ENCODE measurements around the gene PIGP. TPM values are rescaled to one million over a fixed set of nuclear protein-coding genes. Genes with fewer than 3 reads are reported as not detected.

PIGP gene
- total RNA-seq, 4 donors from 2014 or later = 21.8 to 31.8 (median 25.5) TPM

GRCh38 chr21:37047079-37047478 lies 25.8 kb downstream of the PIGP start:
- Histone ChIP-seq H3K36me3 (no peaks in the 10 kb centered on the region), H3K27me3 (no peaks in the 10 kb centered on the region), H3K9me3 (no peaks in the 10 kb centered on the region), H3K4me1 (no peaks in the 10 kb centered on the region), H3K27ac (no peak overlapping the region), H3K4me3 (no peak overlapping the region)
- no peak for DNase-seq
- ATAC-seq = no peak
- in situ Hi-C loops (cut with MboI; ENCODE audit: low sequenced_read_pairs in 4 of 4) = no loop called here
- intact Hi-C loops (cut with DNase I; ENCODE audit: low total_unique reads) = no loop called here
- TF ChIP-seq CTCF (IDR thresholded peaks at IDR 0.05 in 4 of 5, conservative IDR thresholded peaks at IDR 0.05 in 1 of 5) = no peak
- TF ChIP-seq POLR2A (IDR thresholded peaks at IDR 0.05) = no peak

GRCh38 chr21:37045556-37045955 lies 27.3 kb downstream of the PIGP start:
- intact Hi-C loops (cut with DNase I; ENCODE audit: low total_unique reads) (no loop called here), in situ Hi-C loops (cut with MboI; ENCODE audit: low sequenced_read_pairs in 4 of 4) (no loop called here)
- ATAC-seq (no peak), DNase-seq (no peak)
- Histone ChIP-seq H3K27ac (no peak overlapping the region), H3K4me3 (no peak overlapping the region), H3K9me3 (no peaks in the 10 kb centered on the region), H3K4me1 (no peaks in the 10 kb centered on the region), H3K36me3 (no peaks in the 10 kb centered on the region), H3K27me3 (no peaks in the 10 kb centered on the region)
- TF ChIP-seq POLR2A (IDR thresholded peaks at IDR 0.05) (no peak), CTCF (IDR thresholded peaks at IDR 0.05 in 4 of 5, conservative IDR thresholded peaks at IDR 0.05 in 1 of 5) (no peak)

GRCh38 chr21:37045149-37045548 lies 27.7 kb downstream of the PIGP start:
- Histone ChIP-seq H3K27me3 (no peaks in the 10 kb centered on the region), H3K9me3 (no peaks in the 10 kb centered on the region), H3K27ac (no peak overlapping the region), H3K4me1 (no peaks in the 10 kb centered on the region), H3K4me3 (no peak overlapping the region), H3K36me3 (no peaks in the 10 kb centered on the region)
- ATAC-seq (no peak), DNase-seq (no peak)
- intact Hi-C loops (cut with DNase I; ENCODE audit: low total_unique reads) (no loop called here), in situ Hi-C loops (cut with MboI; ENCODE audit: low sequenced_read_pairs in 4 of 4) (no loop called here)
- TF ChIP-seq POLR2A (IDR thresholded peaks at IDR 0.05) (no peak), CTCF (IDR thresholded peaks at IDR 0.05 in 4 of 5, conservative IDR thresholded peaks at IDR 0.05 in 1 of 5) (no peak)

GRCh38 chr21:37044643-37045042 lies 28.2 kb downstream of the PIGP start:
- ATAC-seq = no peak
- in situ Hi-C loops (cut with MboI; ENCODE audit: low sequenced_read_pairs in 4 of 4) (no loop called here), intact Hi-C loops (cut with DNase I; ENCODE audit: low total_unique reads) (no loop called here)
- no peak for TF ChIP-seq CTCF (IDR thresholded peaks at IDR 0.05 in 4 of 5, conservative IDR thresholded peaks at IDR 0.05 in 1 of 5)
- TF ChIP-seq POLR2A (IDR thresholded peaks at IDR 0.05) = no peak
- Histone ChIP-seq H3K9me3 (no peaks in the 10 kb centered on the region), H3K27me3 (no peaks in the 10 kb centered on the region), H3K4me3 (no peak overlapping the region), H3K27ac (no peak overlapping the region), H3K4me1 (no peaks in the 10 kb centered on the region), H3K36me3 (no peaks in the 10 kb centered on the region)
- no peak for DNase-seq

- no peak for TF ChIP-seq POLR2A (IDR thresholded peaks at IDR 0.05)
- Histone ChIP-seq H3K9me3 (no peaks in the 10 kb centered on the region), H3K4me3 (no peak overlapping the region), H3K36me3 (no peaks in the 10 kb centered on the region), H3K27me3 (no peaks in the 10 kb centered on the region), H3K27ac (no peak overlapping the region), H3K4me1 (no peaks in the 10 kb centered on the region)
- in situ Hi-C loops (cut with MboI; ENCODE audit: low sequenced_read_pairs in 4 of 4) = no loop called here
- intact Hi-C loops (cut with DNase I; ENCODE audit: low total_unique reads) = no loop called here
- ATAC-seq (no peak), DNase-seq (no peak)
These were observed 29.1 kb downstream of the PIGP start for GRCh38 chr21:37043818-37044217.

Data from gastrocnemius medialis (tissue), 4 donors.